Stimulated activated CD8-positive, alpha-beta memory T cell treated with anti-CD3 and anti-CD28 coated beads, Interleukin-15, amount 100 ng/mL, for 1 hour (primary cell): ENCODE measurements around the gene BCL2.
A peak's percentile ranks its signal among the peaks of the same experiment; 100 is the strongest.

ENCODE experiments used
- DNase-seq: peaks from one replicate; pipeline ENCODE4 v3.0.0-alpha.2; 2020; ENCODE audit warnings: low read depth

The BCL2 gene

GRCh38 chr18:63140038-63140450, 179.5 kb downstream of the BCL2 start:
- DNase-seq: no peak

- no peak for DNase-seq
Measured at GRCh38 chr18:63138436-63139340, 180.9 kb downstream of the BCL2 start.

- DNase-seq: no peak
Measured at GRCh38 chr18:63137999-63138435, 181.6 kb downstream of the BCL2 start.

- no peak for DNase-seq
Measured at GRCh38 chr18:63135101-63135500, 184.5 kb downstream of the BCL2 start.

- DNase-seq: no peak
Measured at GRCh38 chr18:63132819-63133200, 186.8 kb downstream of the BCL2 start.

GRCh38 chr18:63131959-63132818, 187.4 kb downstream of the BCL2 start:
- DNase-seq: no peak

GRCh38 chr18:63131106-63131958, 188.2 kb downstream of the BCL2 start:
- DNase-seq: peak; percentile 49

GRCh38 chr18:63130176-63130575, 189.4 kb downstream of the BCL2 start:
- no peak for DNase-seq

- no peak for DNase-seq
Measured at GRCh38 chr18:63128237-63128974, 191.2 kb downstream of the BCL2 start.

- DNase-seq: no peak
Measured at GRCh38 chr18:63126134-63127069, 193.2 kb downstream of the BCL2 start.

GRCh38 chr18:63120620-63121019, 198.9 kb downstream of the BCL2 start:
- DNase-seq: no peak

- DNase-seq: no peak
Measured at GRCh38 chr18:63119647-63120046, 199.9 kb downstream of the BCL2 start.

- no peak for DNase-seq
Measured at GRCh38 chr18:63113899-63114565, 205.5 kb downstream of the BCL2 start.

GRCh38 chr18:63112706-63113105, 206.9 kb downstream of the BCL2 start:
- no peak for DNase-seq

- no peak for DNase-seq
Measured at GRCh38 chr18:63111671-63112402, 207.7 kb downstream of the BCL2 start.

- DNase-seq: no peak
Measured at GRCh38 chr18:63109802-63110201, 209.8 kb downstream of the BCL2 start.

GRCh38 chr18:63109022-63109421, 210.5 kb downstream of the BCL2 start:
- DNase-seq: no peak

- DNase-seq: no peak
Measured at GRCh38 chr18:63107931-63108330, 211.6 kb downstream of the BCL2 start.
